Panc1 (cell line): ENCODE measurements around the gene SLC22A16. TPM values are rescaled to one million over a fixed set of nuclear protein-coding genes. Genes with fewer than 3 reads are reported as not detected.

Experiments
- ATAC-seq: fragments of 200-7000 bp; cut with Tn5 transposase; 2 replicates; pipeline ENCODE4 v1.9.1; 2020; ENCODE audit warnings: mild to moderate bottlenecking, moderate library complexity
- BruUV-seq: library from RNA; stranded (reverse); fragments of 400-500 nt; replicated peaks from 2 replicates; lab custom pipeline; 2021; lab: Mats Ljungman, UMichigan
- CTCF ChIA-PET: fragments of 300-600 bp; sonication (Branson Sonifier 250); formaldehyde crosslinking; loops from one replicate; lab custom pipeline; 2022; ENCODE audit warnings: antibody characterized with exemption; lab: Charles Lee
- POLR2A ChIA-PET: fragments of 300-600 bp; sonication (Branson Sonifier 250); formaldehyde crosslinking; loops from one replicate; lab custom pipeline; 2022; ENCODE audit warnings: antibody characterized with exemption; lab: Charles Lee
- DNase-seq: peaks from one replicate; pipeline ENCODE4 v3.0.0-alpha.2; 2010; ENCODE audit warnings: low read depth, low spot score
- H3K27ac ChIP-seq: 2 replicates; pipeline ENCODE4 v1.5.1; 2011; ENCODE audit warnings: mild to moderate bottlenecking, low read length, inconsistent platforms
- H3K27me3 ChIP-seq: fragments of 200-500 bp; sonication (Bioruptor generic); 2 replicates; pipeline ENCODE4 v1.6.0; 2014; ENCODE audit warnings: low read length, inconsistent platforms; ENCODE audit not compliant: control insufficient read depth, insufficient read depth
- H3K36me3 ChIP-seq: fragments of 200-500 bp; sonication (Bioruptor generic); 2 replicates; pipeline ENCODE4 v1.5.1; 2014; ENCODE audit warnings: inconsistent platforms, mild to moderate bottlenecking, low read length, moderate library complexity; ENCODE audit not compliant: control insufficient read depth, insufficient read depth
- H3K4me1 ChIP-seq: 2 replicates; pipeline ENCODE4 v1.5.1; 2011; ENCODE audit warnings: inconsistent platforms, mild to moderate bottlenecking, low read length, moderate library complexity; ENCODE audit not compliant: control insufficient read depth, insufficient read depth
- H3K4me3 ChIP-seq, 2 experiments: 2 replicates each; pipeline ENCODE4 v1.5.1; 2011 to 2012; ENCODE audit warnings: low read depth in 2 of 2, low read length in 2 of 2, mild to moderate bottlenecking in 2 of 2, inconsistent platforms in 1 of 2, moderate library complexity in 1 of 2
- H3K9me3 ChIP-seq: fragments of 200-500 bp; sonication (Bioruptor generic); 2 replicates; pipeline ENCODE4 v1.5.1; 2014; ENCODE audit warnings: low read depth, mild to moderate bottlenecking, inconsistent platforms, low read length, moderate library complexity; ENCODE audit not compliant: control insufficient read depth, insufficient read depth
- POLR2AphosphoS5 ChIP-seq: IDR thresholded peaks from 2 replicates; pipeline ENCODE4 v1.6.1; 2012; ENCODE audit warnings: mild to moderate bottlenecking, low read depth, low read length, moderate library complexity
- REST ChIP-seq, 2 experiments: IDR thresholded peaks; 2 replicates each; pipeline ENCODE4 v1.6.1; 2011 to 2012; ENCODE audit warnings: low read depth in 2 of 2, control low read depth in 1 of 2, low read length in 1 of 2, mild to moderate bottlenecking in 1 of 2, moderate library complexity in 1 of 2; ENCODE audit not compliant: insufficient read depth in 1 of 2
- SIN3A ChIP-seq: IDR thresholded peaks from 2 replicates; pipeline ENCODE4 v1.6.1; 2012; ENCODE audit warnings: low read depth, mild to moderate bottlenecking, low read length, moderate library complexity, borderline replicate concordance; ENCODE audit not compliant: insufficient read depth
- TCF7L2 ChIP-seq: IDR thresholded peaks from 2 replicates; pipeline ENCODE4 v1.6.1; 2011; ENCODE audit warnings: mild to moderate bottlenecking, low read depth, low read length, inconsistent platforms
- in situ Hi-C: cut with HindIII; loops from 2 replicates; pipeline ENCODE4 v1.10.0; 2016; ENCODE audit warnings: low sequenced_read_pairs, low pct_unique_long_range_greater_than_20kb
- intact Hi-C: fragments of 100-400 bp; cut with micrococcal nuclease; formaldehyde crosslinking; loops from one replicate; pipeline ENCODE4 v1.10.0; 2022; ENCODE audit not compliant: unreplicated experiment
- total RNA-seq: library from RNA; stranded (reverse); gene quantifications from one replicate; pipeline ENCODE4 v1.2.1, GENCODE V29; 2021; ENCODE audit not compliant: unreplicated experiment
- TF ChIP-seq, protein P1 (sequence below): fragments of 450-650 bp; IDR thresholded peaks from 2 replicates; pipeline ENCODE4 v1.5.1; 2017; ENCODE audit warnings: mild to moderate bottlenecking

SLC22A16 gene
- total RNA-seq, 1 experiment from 2014 or later, result not detected

GRCh38 chr6:110401585-110402176, 74.7 kb downstream of the SLC22A16 start:
- no peaks in the 10 kb centered on the region for H3K9me3 ChIP-seq
- in situ Hi-C loops, result no loop called here
- CTCF ChIA-PET, result no interaction called here
- no peak overlapping the region; the same call in 1 of the 2 replicates for H3K27ac ChIP-seq
- ATAC-seq (no peak), DNase-seq (no peak)
- H3K4me1 ChIP-seq, result no peaks in the 10 kb centered on the region; the same call in 1 of the 2 replicates
- intact Hi-C loops, result no loop called here
- POLR2A ChIA-PET, result no interaction called here
- H3K27me3 ChIP-seq, result peaks cover 10% of the 10 kb centered on the region; the same call in 1 of the 2 replicates
- H3K4me3 ChIP-seq, result no peak overlapping the region
- no peaks in the 10 kb centered on the region for H3K36me3 ChIP-seq
- TF ChIP-seq, protein P1, sequence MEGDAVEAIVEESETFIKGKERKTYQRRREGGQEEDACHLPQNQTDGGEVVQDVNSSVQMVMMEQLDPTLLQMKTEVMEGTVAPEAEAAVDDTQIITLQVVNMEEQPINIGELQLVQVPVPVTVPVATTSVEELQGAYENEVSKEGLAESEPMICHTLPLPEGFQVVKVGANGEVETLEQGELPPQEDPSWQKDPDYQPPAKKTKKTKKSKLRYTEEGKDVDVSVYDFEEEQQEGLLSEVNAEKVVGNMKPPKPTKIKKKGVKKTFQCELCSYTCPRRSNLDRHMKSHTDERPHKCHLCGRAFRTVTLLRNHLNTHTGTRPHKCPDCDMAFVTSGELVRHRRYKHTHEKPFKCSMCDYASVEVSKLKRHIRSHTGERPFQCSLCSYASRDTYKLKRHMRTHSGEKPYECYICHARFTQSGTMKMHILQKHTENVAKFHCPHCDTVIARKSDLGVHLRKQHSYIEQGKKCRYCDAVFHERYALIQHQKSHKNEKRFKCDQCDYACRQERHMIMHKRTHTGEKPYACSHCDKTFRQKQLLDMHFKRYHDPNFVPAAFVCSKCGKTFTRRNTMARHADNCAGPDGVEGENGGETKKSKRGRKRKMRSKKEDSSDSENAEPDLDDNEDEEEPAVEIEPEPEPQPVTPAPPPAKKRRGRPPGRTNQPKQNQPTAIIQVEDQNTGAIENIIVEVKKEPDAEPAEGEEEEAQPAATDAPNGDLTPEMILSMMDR, result no peak
- no peak for TF ChIP-seq TCF7L2
- TF ChIP-seq SIN3A, result no peak
- TF ChIP-seq REST (IDR thresholded peaks at IDR 0.05; ENCODE audit: insufficient read depth in 1 of 2, low read depth in 2 of 2, low read length in 1 of 2), result no peak
- no peak for TF ChIP-seq POLR2AphosphoS5
- BruUV-seq, result no TSS peak

GRCh38 chr6:110400208-110400607, 76.2 kb downstream of the SLC22A16 start:
- no peak for TF ChIP-seq TCF7L2
- no peak for TF ChIP-seq SIN3A
- TF ChIP-seq POLR2AphosphoS5, result no peak
- TF ChIP-seq, protein P1, result no peak
- TF ChIP-seq REST (IDR thresholded peaks at IDR 0.05; ENCODE audit: insufficient read depth in 1 of 2, low read depth in 2 of 2, low read length in 1 of 2), result no peak
- no peaks in the 10 kb centered on the region; the same call in 1 of the 2 replicates for H3K4me1 ChIP-seq
- POLR2A ChIA-PET, result no interaction called here

More at GRCh38 chr6:110400208-110400607, 76.2 kb downstream of the SLC22A16 start:
- in situ Hi-C loops, result no loop called here
- DNase-seq (no peak), ATAC-seq (peak; percentile 27; the same call in 1 of the 2 replicates)
- Histone ChIP-seq H3K27me3 (peaks cover 6% of the 10 kb centered on the region), H3K4me3 (no peak overlapping the region; a peak in 1 of 4 replicates), H3K9me3 (no peaks in the 10 kb centered on the region), H3K36me3 (no peaks in the 10 kb centered on the region), H3K27ac (no peak overlapping the region)
- intact Hi-C loops, result no loop called here
- CTCF ChIA-PET, result no interaction called here
- BruUV-seq, result no TSS peak
